Hepatocyte (in vitro differentiated cells): Measurements from ENCODE around the gene NLRP11. TPM values are rescaled to one million over a fixed set of nuclear protein-coding genes. Genes with fewer than 3 reads are reported as not detected.

Experiments
- DNase-seq: peaks from one replicate; pipeline ENCODE4 v3.0.0-alpha.2; 2016; ENCODE audit warnings: low spot score
- H2AFZ ChIP-seq: fragments of 200-600 bp; sonication (generic); 2 replicates; pipeline ENCODE4 v1.6.0; 2016; ENCODE audit warnings: antibody characterized with exemption, mild to moderate bottlenecking
- H3K27ac ChIP-seq: fragments of 200-600 bp; sonication (generic); 2 replicates; pipeline ENCODE4 v1.5.1; 2016; ENCODE audit warnings: mild to moderate bottlenecking
- H3K27me3 ChIP-seq: fragments of 200-600 bp; sonication (generic); 2 replicates; pipeline ENCODE4 v1.6.1; 2016
- H3K36me3 ChIP-seq: fragments of 200-600 bp; sonication (generic); replicated peaks from 2 replicates; pipeline ENCODE4 v1.5.1; 2016; ENCODE audit warnings: low read depth; ENCODE audit not compliant: insufficient read depth
- H3K4me1 ChIP-seq: fragments of 200-600 bp; sonication (generic); 2 replicates; pipeline ENCODE4 v1.5.1; 2016; ENCODE audit warnings: mild to moderate bottlenecking, moderate library complexity; ENCODE audit not compliant: insufficient read depth
- H3K4me2 ChIP-seq: fragments of 200-600 bp; sonication (generic); 2 replicates; pipeline ENCODE4 v1.6.0; 2016
- H3K4me3 ChIP-seq: fragments of 200-600 bp; sonication (generic); 2 replicates; pipeline ENCODE4 v1.5.1; 2016; ENCODE audit warnings: mild to moderate bottlenecking
- H3K79me2 ChIP-seq: fragments of 200-600 bp; sonication (generic); 2 replicates; pipeline ENCODE4 v1.6.0; 2017; ENCODE audit warnings: mild to moderate bottlenecking
- H3K9me2 ChIP-seq: fragments of 200-600 bp; sonication (generic); replicated peaks from 2 replicates; pipeline ENCODE4 v1.6.0; 2017; ENCODE audit warnings: mild to moderate bottlenecking; ENCODE audit not compliant: insufficient read depth
- H3K9me3 ChIP-seq: fragments of 200-600 bp; sonication (generic); 2 replicates; pipeline ENCODE4 v1.5.1; 2016; ENCODE audit warnings: low read depth, mild to moderate bottlenecking
- H4K20me1 ChIP-seq: fragments of 200-600 bp; sonication (generic); 2 replicates; pipeline ENCODE4 v1.6.0; 2016; ENCODE audit warnings: mild to moderate bottlenecking; ENCODE audit not compliant: insufficient read depth, poor library complexity, severe bottlenecking
- CTCF ChIP-seq: fragments of 200-600 bp; sonication (generic); IDR thresholded peaks from 2 replicates; pipeline ENCODE4 v1.5.1; 2016; ENCODE audit warnings: antibody characterized with exemption, mild to moderate bottlenecking; ENCODE audit not compliant: poor library complexity
- EZH2 ChIP-seq: fragments of 200-600 bp; sonication (generic); IDR thresholded peaks from 2 replicates; pipeline ENCODE4 v1.6.1; 2016; ENCODE audit warnings: antibody characterized with exemption, mild to moderate bottlenecking, borderline replicate concordance
- EZH2phosphoT487 ChIP-seq: fragments of 200-600 bp; sonication (generic); IDR thresholded peaks from one replicate; pipeline ENCODE4 v1.6.1; 2018; ENCODE audit warnings: antibody characterized with exemption, mild to moderate bottlenecking, low read depth, moderate library complexity; ENCODE audit not compliant: unreplicated experiment, severe bottlenecking
- WGBS: methylation state at CpG from one replicate; pipeline ENCODE4 v1.1.6; 2016; ENCODE audit warnings: low lambda C conversion rate; ENCODE audit errors: missing lambda C conversion rate; 5-methylcytosine and 5-hydroxymethylcytosine counted together
- polyA plus RNA-seq: library from polyadenylated mRNA; unstranded; fragments of >200 nt; fragmentation: Nextera tagmentation; extraction: Ambion mirVana; gene quantifications from 2 replicates; pipeline ENCODE4 v1.2.1, GENCODE V29; 2016
- total RNA-seq: library from RNA; depleted of rRNA; stranded (reverse); fragments of >200 nt; gene quantifications from 2 replicates; pipeline ENCODE4 v1.2.3, GENCODE V29; 2014

The NLRP11 gene
- total and polyA plus RNA-seq, 2 experiments from 2014 or later: not detected

GRCh38 chr19:55813906-55814305, 17.9 kb downstream of the NLRP11 start:
- H3K4me3 ChIP-seq: no peak overlapping the region
- DNase-seq: no peak
- 87% methylated on average over 5 of the region's 5 CpGs for WGBS

GRCh38 chr19:55812449-55812848, 19.4 kb downstream of the NLRP11 start:
- DNase-seq: no peak
- Histone ChIP-seq H2AFZ (no peak overlapping the region), H3K4me1 (no peaks in the 10 kb centered on the region), H3K9me2 (no peaks in the 10 kb centered on the region), H3K79me2 (no peaks in the 10 kb centered on the region), H3K9me3 (no peaks in the 10 kb centered on the region), H3K4me2 (no peak overlapping the region), H3K27me3 (no peaks in the 10 kb centered on the region), H3K4me3 (no peak overlapping the region), H4K20me1 (no peaks in the 10 kb centered on the region), H3K36me3 (no peaks in the 10 kb centered on the region), H3K27ac (no peak overlapping the region)
- TF ChIP-seq EZH2phosphoT487: no peak
- TF ChIP-seq CTCF: no peak
- TF ChIP-seq EZH2: no peak
- 34% methylated on average over 7 of the region's 7 CpGs for WGBS

More at GRCh38 chr19:55813906-55814305, 17.9 kb downstream of the NLRP11 start:
- H3K79me2 ChIP-seq: no peaks in the 10 kb centered on the region
- H4K20me1 ChIP-seq: no peaks in the 10 kb centered on the region
- no peak for TF ChIP-seq EZH2phosphoT487
- TF ChIP-seq CTCF: no peak
- no peak for TF ChIP-seq EZH2
- no peaks in the 10 kb centered on the region for H3K9me2 ChIP-seq
- no peak overlapping the region for H3K4me2 ChIP-seq
- no peaks in the 10 kb centered on the region for H3K36me3 ChIP-seq
- H3K4me1 ChIP-seq: no peaks in the 10 kb centered on the region
- no peaks in the 10 kb centered on the region for H3K27me3 ChIP-seq
- no peak overlapping the region for H2AFZ ChIP-seq
- no peak overlapping the region for H3K27ac ChIP-seq
- H3K9me3 ChIP-seq: no peaks in the 10 kb centered on the region

GRCh38 chr19:55811340-55811739, 20.5 kb downstream of the NLRP11 start:
- Histone ChIP-seq H4K20me1 (no peaks in the 10 kb centered on the region), H3K9me2 (no peaks in the 10 kb centered on the region), H3K4me3 (no peak overlapping the region), H3K4me2 (no peak overlapping the region), H3K27ac (no peak overlapping the region), H2AFZ (no peak overlapping the region), H3K79me2 (no peaks in the 10 kb centered on the region), H3K27me3 (no peaks in the 10 kb centered on the region), H3K4me1 (no peaks in the 10 kb centered on the region), H3K9me3 (no peaks in the 10 kb centered on the region), H3K36me3 (no peaks in the 10 kb centered on the region)
- TF ChIP-seq EZH2phosphoT487: no peak
- TF ChIP-seq EZH2: no peak
- no peak for TF ChIP-seq CTCF
- DNase-seq: no peak
- 64% methylated on average over 3 of the region's 3 CpGs for WGBS
